Upper lobe of right lung (tissue), 1 donor: ENCODE results near the gene PHF13. TPM values are rescaled to one million over a fixed set of nuclear protein-coding genes. Genes with fewer than 3 reads are reported as not detected.

Experiments used
- ATAC-seq: fragments of 200-7000 bp; cut with Tn5 transposase; one replicate; pipeline ENCODE4 v1.9.1; 2020; ENCODE audit warnings: mild to moderate bottlenecking, moderate library complexity
- DNase-seq: peaks from one replicate; pipeline ENCODE4 v3.0.0-alpha.2; 2020
- H3K27ac ChIP-seq: fragments of 200-600 bp; one replicate; pipeline ENCODE4 v1.8.0; 2022
- H3K27me3 ChIP-seq: fragments of 200-600 bp; one replicate; pipeline ENCODE4 v1.8.0; 2022; ENCODE audit warnings: mild to moderate bottlenecking
- H3K36me3 ChIP-seq: fragments of 200-600 bp; one replicate; pipeline ENCODE4 v1.8.0; 2022
- H3K4me1 ChIP-seq: fragments of 200-600 bp; one replicate; pipeline ENCODE4 v1.8.0; 2022
- H3K4me3 ChIP-seq: fragments of 200-600 bp; one replicate; pipeline ENCODE4 v1.8.0; 2022; ENCODE audit warnings: mild to moderate bottlenecking
- H3K9me3 ChIP-seq: fragments of 200-600 bp; one replicate; pipeline ENCODE4 v1.8.0; 2022
- intact Hi-C: fragments of 100-400 bp; cut with DNase I; formaldehyde crosslinking; loops from one replicate; pipeline ENCODE4 v1.11.0; 2022
- total RNA-seq: library from RNA; stranded (reverse); fragmentation: NEBNext Ultra II Directional; extraction: Animal tissue kit (Norgen Biotek cat#: 25700); gene quantifications from one replicate; pipeline ENCODE4 v1.2.1, GENCODE V29; 2021
- TF ChIP-seq, protein P1 (sequence below): fragments of 200-600 bp; IDR thresholded peaks from one replicate; pipeline ENCODE4 v1.8.0; 2022; ENCODE audit warnings: antibody characterized with exemption
- donor health status: DM: no; HTN: yes; CAD: no; lungs with severe emphysema.

Gene PHF13
- total RNA-seq, 1 donor from 2014 or later, result 10.8 TPM

DNA sequence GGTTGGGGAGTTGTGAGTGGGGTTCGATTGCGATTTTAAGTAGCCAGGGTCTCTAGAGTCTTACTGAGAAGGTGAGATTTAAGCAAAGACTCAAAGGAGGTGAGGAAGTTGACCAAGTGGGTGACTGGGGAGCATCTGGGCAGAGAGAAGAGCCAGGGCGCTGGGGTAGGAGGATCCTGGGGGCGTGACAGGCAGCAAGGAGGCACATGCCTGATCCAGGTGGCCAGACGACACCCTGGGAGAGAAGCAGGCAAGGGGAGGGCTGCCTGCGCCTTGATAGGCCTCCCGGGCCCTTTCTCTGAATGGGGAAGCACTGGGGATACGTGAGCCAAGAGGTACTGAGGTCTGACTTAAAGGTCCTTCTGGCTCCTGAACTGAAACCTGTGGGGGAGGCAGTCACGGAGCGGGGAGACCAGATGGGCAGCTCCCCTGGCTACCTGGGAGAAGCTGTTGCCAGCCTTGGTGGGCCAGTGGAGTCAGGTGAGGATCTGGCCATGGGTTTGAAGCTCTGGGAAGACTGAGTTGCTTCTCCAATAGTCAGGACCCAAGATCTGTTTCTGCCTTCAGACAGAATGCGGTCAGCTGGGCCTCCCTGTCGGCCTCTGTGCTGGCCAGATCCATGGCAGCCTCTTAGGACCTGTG lies 28.3 kb upstream of the PHF13 start:
- Histone ChIP-seq H3K36me3 (peaks cover 29% of the 10 kb centered on the region), H3K4me3 (no peak overlapping the region), H3K27ac (no peak overlapping the region), H3K9me3 (no peaks in the 10 kb centered on the region), H3K4me1 (peaks cover 36% of the 10 kb centered on the region), H3K27me3 (no peaks in the 10 kb centered on the region)
- TF ChIP-seq, protein P1, sequence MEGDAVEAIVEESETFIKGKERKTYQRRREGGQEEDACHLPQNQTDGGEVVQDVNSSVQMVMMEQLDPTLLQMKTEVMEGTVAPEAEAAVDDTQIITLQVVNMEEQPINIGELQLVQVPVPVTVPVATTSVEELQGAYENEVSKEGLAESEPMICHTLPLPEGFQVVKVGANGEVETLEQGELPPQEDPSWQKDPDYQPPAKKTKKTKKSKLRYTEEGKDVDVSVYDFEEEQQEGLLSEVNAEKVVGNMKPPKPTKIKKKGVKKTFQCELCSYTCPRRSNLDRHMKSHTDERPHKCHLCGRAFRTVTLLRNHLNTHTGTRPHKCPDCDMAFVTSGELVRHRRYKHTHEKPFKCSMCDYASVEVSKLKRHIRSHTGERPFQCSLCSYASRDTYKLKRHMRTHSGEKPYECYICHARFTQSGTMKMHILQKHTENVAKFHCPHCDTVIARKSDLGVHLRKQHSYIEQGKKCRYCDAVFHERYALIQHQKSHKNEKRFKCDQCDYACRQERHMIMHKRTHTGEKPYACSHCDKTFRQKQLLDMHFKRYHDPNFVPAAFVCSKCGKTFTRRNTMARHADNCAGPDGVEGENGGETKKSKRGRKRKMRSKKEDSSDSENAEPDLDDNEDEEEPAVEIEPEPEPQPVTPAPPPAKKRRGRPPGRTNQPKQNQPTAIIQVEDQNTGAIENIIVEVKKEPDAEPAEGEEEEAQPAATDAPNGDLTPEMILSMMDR, result no peak
- DNase-seq, result no peak
- intact Hi-C loops, result no loop called here
- no peak for ATAC-seq

DNA sequence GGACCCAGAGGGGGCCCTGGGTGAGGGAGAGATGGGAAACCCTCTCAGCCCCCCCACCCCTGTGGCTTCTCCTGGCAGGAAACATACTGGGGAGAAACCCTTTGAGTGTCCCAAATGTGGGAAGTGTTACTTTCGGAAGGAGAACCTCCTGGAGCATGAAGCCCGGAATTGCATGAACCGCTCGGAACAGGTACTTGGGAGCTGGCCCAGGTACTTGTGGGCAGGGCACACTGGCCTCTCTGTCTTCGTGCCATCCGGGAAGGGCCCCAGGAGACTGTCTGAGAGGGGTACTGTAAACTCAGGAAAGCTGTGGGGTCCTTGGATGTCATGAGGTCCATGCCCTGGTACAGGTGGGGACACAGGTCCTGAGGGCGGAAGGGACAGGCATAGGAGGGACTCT lies 27.7 kb upstream of the PHF13 start:
- Histone ChIP-seq H3K27ac (no peak overlapping the region), H3K4me3 (no peak overlapping the region), H3K36me3 (peaks cover 36% of the 10 kb centered on the region), H3K27me3 (no peaks in the 10 kb centered on the region), H3K4me1 (peaks cover 32% of the 10 kb centered on the region), H3K9me3 (no peaks in the 10 kb centered on the region)
- ATAC-seq (no peak), DNase-seq (no peak)
- TF ChIP-seq, protein P1, result no peak
- intact Hi-C loops, result no loop called here

DNA sequence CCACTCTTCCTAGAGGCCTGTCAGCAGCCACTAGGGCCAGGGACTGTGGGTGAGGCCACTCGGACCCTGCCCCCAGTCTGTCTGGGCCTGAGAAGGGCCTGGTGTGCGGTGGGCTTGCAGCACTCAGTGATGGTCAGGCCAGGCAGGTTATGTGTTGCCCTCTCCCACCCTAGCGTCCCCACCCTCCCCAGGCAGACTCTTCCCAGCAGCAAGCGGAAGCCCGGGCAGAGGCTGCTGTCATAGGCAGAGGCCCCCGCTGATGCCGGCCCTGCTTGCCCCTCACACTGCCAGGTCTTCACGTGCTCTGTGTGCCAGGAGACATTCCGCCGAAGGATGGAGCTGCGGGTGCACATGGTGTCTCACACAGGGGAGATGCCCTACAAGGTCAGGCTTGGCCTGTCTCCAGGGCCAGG lies 27.1 kb upstream of the PHF13 start:
- no peak overlapping the region for H3K4me3 ChIP-seq
- no peaks in the 10 kb centered on the region for H3K9me3 ChIP-seq
- peaks cover 36% of the 10 kb centered on the region for H3K36me3 ChIP-seq
- TF ChIP-seq, protein P1, result no peak
- ATAC-seq (no peak), DNase-seq (no peak)
- intact Hi-C loops, result no loop called here
- peaks cover 26% of the 10 kb centered on the region for H3K4me1 ChIP-seq
- H3K27me3 ChIP-seq, result no peaks in the 10 kb centered on the region
- no peak overlapping the region for H3K27ac ChIP-seq

DNA sequence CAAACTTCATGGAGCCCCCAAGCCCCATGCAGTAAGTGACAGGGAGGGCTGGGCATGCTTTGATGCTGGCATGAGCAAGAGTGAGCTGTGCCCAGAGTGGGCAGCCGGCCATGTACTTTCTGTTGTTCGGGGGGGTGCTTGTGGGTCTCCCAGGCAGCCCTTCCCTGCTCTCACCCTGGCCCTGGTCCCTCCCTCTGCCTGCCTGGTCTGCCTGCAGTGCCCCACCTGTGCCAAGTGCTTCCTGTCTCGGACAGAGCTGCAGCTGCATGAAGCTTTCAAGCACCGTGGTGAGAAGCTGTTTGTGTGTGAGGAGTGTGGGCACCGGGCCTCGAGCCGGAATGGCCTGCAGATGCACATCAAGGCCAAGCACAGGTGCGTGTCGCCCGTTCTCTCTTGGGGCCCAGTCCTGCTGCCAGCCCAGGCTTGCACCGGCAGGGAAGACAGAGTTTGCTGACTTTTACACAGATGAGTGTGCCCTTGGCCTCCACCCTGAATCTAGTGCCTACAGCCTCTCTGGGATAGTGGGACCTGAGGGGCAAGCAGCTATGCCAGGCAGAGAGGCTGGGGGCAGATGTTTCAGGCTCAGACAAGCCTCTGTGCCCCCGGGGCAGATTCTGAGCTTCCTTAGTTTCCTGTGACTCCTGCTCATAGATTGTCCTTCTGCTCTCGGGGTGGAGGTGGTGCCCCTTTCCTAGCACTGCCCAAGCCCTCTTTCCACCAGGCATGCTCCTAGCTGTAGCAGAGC lies 26.1 kb upstream of the PHF13 start:
- Histone ChIP-seq H3K27ac (peak overlapping the region; percentile 17), H3K4me3 (no peak overlapping the region), H3K36me3 (peaks cover 41% of the 10 kb centered on the region), H3K4me1 (peaks cover 16% of the 10 kb centered on the region), H3K27me3 (no peaks in the 10 kb centered on the region), H3K9me3 (no peaks in the 10 kb centered on the region)
- peak; percentile 72 for DNase-seq
- intact Hi-C loops, result no loop called here
- TF ChIP-seq, protein P1, result no peak
- peak; percentile 50 for ATAC-seq

DNA sequence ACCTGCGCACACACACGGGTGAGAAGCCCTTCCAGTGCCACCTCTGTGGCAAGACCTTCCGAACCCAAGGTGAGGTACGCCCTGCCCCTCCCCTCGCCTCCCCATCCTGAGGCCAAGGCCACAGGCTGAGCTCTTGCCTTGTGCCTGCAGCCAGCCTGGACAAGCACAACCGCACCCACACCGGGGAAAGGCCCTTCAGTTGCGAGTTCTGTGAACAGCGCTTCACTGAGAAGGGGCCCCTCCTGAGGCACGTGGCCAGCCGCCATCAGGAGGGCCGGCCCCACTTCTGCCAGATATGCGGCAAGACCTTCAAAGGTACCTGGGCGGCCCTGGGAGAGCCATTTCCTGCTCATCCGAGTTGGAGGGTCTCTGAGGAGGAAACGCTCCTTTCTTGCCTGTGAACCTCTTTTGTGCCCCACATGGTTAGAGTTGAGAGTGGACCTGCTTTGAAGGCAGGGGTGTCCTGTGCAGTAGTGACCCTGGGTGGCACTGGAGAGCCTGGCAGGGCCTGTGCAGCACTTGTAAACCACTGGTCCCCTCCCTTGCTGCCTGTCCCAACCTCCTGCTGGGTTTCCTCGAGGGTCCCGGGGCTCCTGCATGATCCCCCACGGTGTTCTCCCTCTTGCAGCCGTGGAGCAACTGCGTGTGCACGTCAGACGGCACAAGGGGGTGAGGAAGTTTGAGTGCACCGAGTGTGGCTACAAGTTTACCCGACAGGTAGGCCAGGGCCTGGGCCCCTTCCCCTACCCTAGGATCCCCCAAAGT lies 25.2 kb upstream of the PHF13 start:
- peaks cover 12% of the 10 kb centered on the region for H3K4me1 ChIP-seq
- TF ChIP-seq, protein P1, result no peak
- H3K4me3 ChIP-seq, result no peak overlapping the region
- intact Hi-C loops, result no loop called here
- DNase-seq, result peak; percentile 86
- peak; percentile 69 for ATAC-seq
- H3K27ac ChIP-seq, result peak overlapping the region; percentile 17
- H3K9me3 ChIP-seq, result no peaks in the 10 kb centered on the region
- H3K36me3 ChIP-seq, result peaks cover 50% of the 10 kb centered on the region
- no peaks in the 10 kb centered on the region for H3K27me3 ChIP-seq
